ENCODE measurements around the gene NMNAT3. TPM values are rescaled to one million over a fixed set of nuclear protein-coding genes. Genes with fewer than 3 reads are reported as not detected.

NMNAT3 gene
- total RNA-seq, 1 experiment from 2014 or later, result 1.3 TPM

GRCh38 chr3:139671863-139672646, 5.7 kb downstream of the NMNAT3 start:
- Histone ChIP-seq H3K4me1 (ENCODE audit: insufficient read depth, low read length) (peaks cover 18% of the 10 kb centered on the region; the same call in 1 of the 2 replicates), H3K27ac (ENCODE audit: insufficient read length, low read depth, low read length) (no peak overlapping the region), H3K4me2 (ENCODE audit: insufficient read depth, insufficient read length, low read length) (no peak overlapping the region), H3K23ac (ENCODE audit: insufficient read length, low read depth, low read length) (no peak overlapping the region), H2AK5ac (ENCODE audit: insufficient read length, low read length) (no peak overlapping the region), H4K20me1 (ENCODE audit: control insufficient read depth, insufficient read depth, insufficient read length) (no peaks in the 10 kb centered on the region), H3K9ac (ENCODE audit: extremely low read depth, insufficient read length, low read length) (no peak overlapping the region), H3K9me3 (ENCODE audit: control insufficient read depth, low read depth, low read length) (no peaks in the 10 kb centered on the region), H3K18ac (ENCODE audit: insufficient read length, low read depth, low read length) (no peak overlapping the region), H3K79me2 (ENCODE audit: insufficient read depth, low read length) (no peaks in the 10 kb centered on the region), H2BK120ac (ENCODE audit: low read depth, low read length, poor library complexity, severe bottlenecking) (no peak overlapping the region), H2BK5ac (ENCODE audit: insufficient read length, low read length) (no peak overlapping the region), H3K27me3 (ENCODE audit: insufficient read depth, low read length) (peaks cover 14% of the 10 kb centered on the region; the same call in 1 of the 2 replicates), H3K23me2 (ENCODE audit: insufficient read length, low read depth, low read length, poor library complexity, severe bottlenecking) (no peaks in the 10 kb centered on the region), H4K91ac (ENCODE audit: insufficient read length, low read depth, low read length) (no peak overlapping the region), H2BK20ac (ENCODE audit: low read depth, low read length, poor library complexity, severe bottlenecking) (no peak overlapping the region), H4K8ac (replicated peaks; ENCODE audit: insufficient read length, low read depth, low read length) (no peak overlapping the region), H2BK12ac (ENCODE audit: insufficient read length, low read depth, low read length) (no peak overlapping the region), H3K56ac (ENCODE audit: insufficient read length, low read depth, low read length) (no peak overlapping the region), H3T11ph (ENCODE audit: low read length) (no peak overlapping the region), H4K5ac (ENCODE audit: insufficient read length, low read depth, low read length) (no peak overlapping the region), H2BK15ac (ENCODE audit: low read depth, low read length) (no peak overlapping the region), H3K79me1 (ENCODE audit: insufficient read depth, low read depth, low read length, poor library complexity, severe bottlenecking) (no peaks in the 10 kb centered on the region), H3K14ac (ENCODE audit: insufficient read depth, low read length) (no peak overlapping the region), H3K4ac (ENCODE audit: low read depth, low read length) (no peak overlapping the region), H2AFZ (ENCODE audit: low read length) (no peak overlapping the region)
- no peak overlapping the region for H3K27ac Mint-ChIP-seq
- no peak for DNase-seq
- H3K27me3 Mint-ChIP-seq (ENCODE audit: low read depth), result peaks cover 53% of the 10 kb centered on the region
- TF ChIP-seq CTCF (conservative IDR thresholded peaks at IDR 0.05), result no peak
- no peak overlapping the region for H3K4me3 Mint-ChIP-seq
- no peaks in the 10 kb centered on the region for H3K9me3 Mint-ChIP-seq
- peaks cover 28 to 39% of the 10 kb centered on the region in 2 experiments for H3K4me1 Mint-ChIP-seq
- H3K36me3 Mint-ChIP-seq (ENCODE audit: insufficient read depth in 1 of 3, low read depth in 3 of 3), result no peaks in the 10 kb centered on the region
- WGBS (ENCODE audit: extremely low coverage, insufficient read length, low lambda C conversion rate), result no CpG with 5 or more reads among the region's 7 CpGs
